PC-3 (cell line): ENCODE measurements around the gene EXOC4. TPM values are rescaled to one million over a fixed set of nuclear protein-coding genes. Genes with fewer than 3 reads are reported as not detected.
"Not testable (repeated sequence)": the region's sequence is repeated elsewhere in the genome, so short reads cannot be mapped to it uniquely, and the experiment has no call there.

ENCODE experiments used
- ATAC-seq: fragments of 200-7000 bp; cut with Tn5 transposase; 2 replicates; pipeline ENCODE4 v1.9.1; 2020; ENCODE audit warnings: mild to moderate bottlenecking, moderate library complexity
- BruUV-seq: library from RNA; stranded (reverse); fragments of 400-500 nt; replicated peaks from 2 replicates; lab custom pipeline; 2021; lab: Mats Ljungman, UMichigan
- CTCF ChIA-PET: fragments of 300-600 bp; sonication (Branson Sonifier 250); formaldehyde crosslinking; loops from one replicate; lab custom pipeline; 2022; ENCODE audit warnings: antibody characterized with exemption; lab: Charles Lee
- POLR2A ChIA-PET: fragments of 300-600 bp; sonication (Branson Sonifier 250); formaldehyde crosslinking; loops from one replicate; lab custom pipeline; 2022; ENCODE audit warnings: antibody characterized with exemption; ENCODE audit not compliant: unreplicated experiment; lab: Charles Lee
- DNase-seq: peaks from one replicate; pipeline ENCODE4 v3.0.0-alpha.2; 2015
- H2AFZ ChIP-seq: fragments of 300-600 bp; sonication (generic); 2 replicates; pipeline ENCODE4 v1.6.0; 2016; ENCODE audit warnings: antibody characterized with exemption, low read length
- H3F3A ChIP-seq: fragments of 300-600 bp; sonication (generic); one replicate; pipeline ENCODE4 v1.6.0; 2017; ENCODE audit warnings: antibody characterized with exemption, low read length, control low read depth, mild to moderate bottlenecking; ENCODE audit not compliant: unreplicated experiment
- H3K27ac ChIP-seq: fragments of 300-600 bp; sonication (generic); 2 replicates; pipeline ENCODE4 v1.5.1; 2016; ENCODE audit warnings: mild to moderate bottlenecking, low read length
- H3K27me3 ChIP-seq: fragments of 300-600 bp; sonication (generic); 2 replicates; pipeline ENCODE4 v1.6.1; 2016; ENCODE audit warnings: low read length, mixed read lengths
- H3K36me3 ChIP-seq: fragments of 300-600 bp; sonication (generic); 2 replicates; pipeline ENCODE4 v1.6.1; 2016; ENCODE audit warnings: low read depth, mixed run types, low read length, mixed read lengths
- H3K4me1 ChIP-seq: fragments of 300-600 bp; sonication (generic); 2 replicates; pipeline ENCODE4 v1.5.1; 2016; ENCODE audit warnings: low read length; ENCODE audit not compliant: insufficient read depth
- H3K4me2 ChIP-seq: fragments of 300-600 bp; sonication (generic); 2 replicates; pipeline ENCODE4 v1.6.0; 2016; ENCODE audit warnings: low read length
- H3K4me3 ChIP-seq: fragments of 300-600 bp; sonication (generic); 2 replicates; pipeline ENCODE4 v1.5.1; 2016; ENCODE audit warnings: mild to moderate bottlenecking, low read length, mixed read lengths
- H3K79me2 ChIP-seq: fragments of 300-600 bp; sonication (generic); 2 replicates; pipeline ENCODE4 v1.6.1; 2017; ENCODE audit warnings: low read length, mixed read lengths
- H3K9ac ChIP-seq: fragments of 300-600 bp; sonication (generic); 2 replicates; pipeline ENCODE4 v1.6.0; 2016; ENCODE audit warnings: mild to moderate bottlenecking, low read length
- H3K9me2 ChIP-seq: fragments of 300-600 bp; sonication (generic); replicated peaks from 2 replicates; pipeline ENCODE4 v1.6.1; 2016; ENCODE audit warnings: mixed run types, low read length, mixed read lengths
- H3K9me3 ChIP-seq: fragments of 300-600 bp; sonication (generic); 2 replicates; pipeline ENCODE4 v1.6.1; 2016; ENCODE audit warnings: low read length, mixed read lengths
- H4K20me1 ChIP-seq: fragments of 300-600 bp; sonication (generic); 2 replicates; pipeline ENCODE4 v1.6.1; 2016; ENCODE audit warnings: low read length, mixed read lengths
- CTCF ChIP-seq: fragments of 300-600 bp; sonication (generic); conservative IDR thresholded peaks from 2 replicates; pipeline ENCODE4 v1.5.1; 2017; ENCODE audit warnings: antibody characterized with exemption, low read depth, mild to moderate bottlenecking, low read length
- EZH2 ChIP-seq: fragments of 300-600 bp; sonication (generic); IDR thresholded peaks from one replicate; pipeline ENCODE4 v1.6.1; 2017; ENCODE audit warnings: antibody characterized with exemption, mild to moderate bottlenecking, low read length; ENCODE audit not compliant: unreplicated experiment
- EZH2phosphoT487 ChIP-seq: fragments of 300-600 bp; sonication (generic); IDR thresholded peaks from 2 replicates; pipeline ENCODE4 v1.6.1; 2018; ENCODE audit warnings: mild to moderate bottlenecking, antibody characterized with exemption, low read length, borderline replicate concordance
- intact Hi-C: fragments of 100-400 bp; cut with micrococcal nuclease; formaldehyde crosslinking; loops from 2 replicates; pipeline ENCODE4 v1.9.0; 2023
- total RNA-seq: library from RNA; depleted of rRNA; stranded (reverse); fragments of >200 nt; gene quantifications from 2 replicates; pipeline ENCODE4 v1.2.3, GENCODE V29; 2014

EXOC4 gene
- total RNA-seq, 1 experiment from 2014 or later: 43.5 TPM

GRCh38 chr7:134075799-134076198, 822.9 kb downstream of the EXOC4 start:
- Histone ChIP-seq H3K9me2 (no peaks in the 10 kb centered on the region), H2AFZ (no peak overlapping the region), H3K36me3 (no peaks in the 10 kb centered on the region), H3K4me1 (no peaks in the 10 kb centered on the region), H3K9me3 (no peaks in the 10 kb centered on the region), H3K27me3 (no peaks in the 10 kb centered on the region), H3K79me2 (no peaks in the 10 kb centered on the region), H3K9ac (no peak overlapping the region), H3F3A (no peaks in the 10 kb centered on the region), H3K4me2 (no peak overlapping the region), H4K20me1 (no peaks in the 10 kb centered on the region), H3K27ac (no peak overlapping the region), H3K4me3 (no peak overlapping the region)
- no TSS peak for BruUV-seq
- DNase-seq (no peak), ATAC-seq (no peak)
- CTCF ChIA-PET: no interaction called here
- POLR2A ChIA-PET: no interaction called here
- intact Hi-C loops: no loop called here
- TF ChIP-seq EZH2: no peak
- TF ChIP-seq CTCF: no peak
- no peak for TF ChIP-seq EZH2phosphoT487

GRCh38 chr7:134077560-134077959, 824.7 kb downstream of the EXOC4 start:
- H4K20me1 ChIP-seq, CTCF ChIA-PET, H3F3A ChIP-seq, DNase-seq, H3K4me3 ChIP-seq, H3K9me2 ChIP-seq, BruUV-seq, intact Hi-C loops, H2AFZ ChIP-seq, POLR2A ChIA-PET, H3K9me3 ChIP-seq, H3K36me3 ChIP-seq, ATAC-seq, H3K4me1 ChIP-seq, H3K9ac ChIP-seq, H3K79me2 ChIP-seq, H3K4me2 ChIP-seq, H3K27me3 ChIP-seq, H3K27ac ChIP-seq: not testable (repeated sequence)

GRCh38 chr7:134078991-134079390, 826.1 kb downstream of the EXOC4 start:
- H4K20me1 ChIP-seq: no peaks in the 10 kb centered on the region
- H3K9me2 ChIP-seq: no peaks in the 10 kb centered on the region
- ATAC-seq: no peak
- no peak overlapping the region for H3K4me3 ChIP-seq
- H3K9ac ChIP-seq: no peak overlapping the region
- H3K4me2 ChIP-seq: no peak overlapping the region
- H3K36me3 ChIP-seq: no peaks in the 10 kb centered on the region
- no TSS peak for BruUV-seq
- no peaks in the 10 kb centered on the region for H3K79me2 ChIP-seq
- no peaks in the 10 kb centered on the region for H3K9me3 ChIP-seq
- H3K27ac ChIP-seq: no peak overlapping the region
- POLR2A ChIA-PET: no interaction called here
- no peak for TF ChIP-seq CTCF
- no peak for TF ChIP-seq EZH2phosphoT487
- TF ChIP-seq EZH2: no peak
- no peak overlapping the region for H2AFZ ChIP-seq
- DNase-seq: no peak
- no peaks in the 10 kb centered on the region for H3F3A ChIP-seq
- intact Hi-C loops: no loop called here
- H3K4me1 ChIP-seq: peaks cover 5% of the 10 kb centered on the region
- H3K27me3 ChIP-seq: no peaks in the 10 kb centered on the region
- CTCF ChIA-PET: no interaction called here
